ENCODE measurements around the gene SLC16A5. TPM values are rescaled to one million over a fixed set of nuclear protein-coding genes. Genes with fewer than 3 reads are reported as not detected.

SLC16A5 gene
- total RNA-seq, 1 donor from 2014 or later: 19.1 TPM

DNA sequence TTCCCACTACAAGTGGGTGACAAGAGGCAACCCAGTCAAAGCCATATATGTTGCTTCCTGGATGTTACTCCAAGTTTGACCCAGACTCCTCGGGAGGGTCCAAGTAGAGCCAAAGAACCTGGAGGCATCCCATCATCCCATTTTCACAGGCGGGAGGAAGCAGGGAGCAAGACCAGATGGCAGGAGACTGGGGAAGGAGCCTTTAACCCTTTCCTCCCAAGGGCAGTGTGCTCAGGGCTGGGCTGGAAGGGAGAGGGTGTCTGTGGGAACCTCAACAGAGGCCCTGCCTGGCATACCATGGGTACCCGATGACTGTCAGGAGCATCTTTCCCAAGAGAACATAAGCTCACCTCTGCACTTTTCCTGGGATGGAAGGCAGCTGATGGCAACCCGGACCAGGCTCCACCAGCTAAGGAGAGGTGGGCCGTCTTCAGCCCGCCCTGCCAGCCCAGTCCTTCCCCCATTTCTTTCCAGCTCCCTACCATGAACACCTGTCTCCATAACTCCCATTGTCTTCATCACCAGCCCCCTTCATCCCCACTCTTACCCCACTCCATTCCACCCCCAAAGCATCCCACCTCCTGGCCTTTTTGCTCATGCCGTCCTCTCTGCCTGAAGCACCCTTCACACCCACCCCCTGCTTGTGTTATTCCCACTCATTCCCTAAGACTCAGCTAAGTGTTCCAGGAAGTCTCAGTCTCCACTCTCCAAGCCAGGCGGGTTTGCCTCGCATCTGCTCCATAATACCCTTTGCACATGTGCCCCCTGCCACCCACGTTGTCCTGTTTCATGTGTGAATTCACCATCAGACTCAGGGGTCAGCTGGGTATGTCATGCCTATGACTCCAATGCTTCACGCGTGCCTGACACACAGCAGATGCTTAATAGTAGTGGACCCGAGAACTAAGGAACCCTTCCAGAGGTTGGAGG, 5.9 kb upstream of the SLC16A5 start:
- H3K27me3 ChIP-seq (ENCODE audit: control insufficient read depth, insufficient read depth, low read length): no peaks in the 10 kb centered on the region
- no peaks in the 10 kb centered on the region for H3K36me3 ChIP-seq (ENCODE audit: control insufficient read depth, insufficient read depth, low read length)
- no peak for DNase-seq (ENCODE audit: low read depth)
- TF ChIP-seq, protein P1, sequence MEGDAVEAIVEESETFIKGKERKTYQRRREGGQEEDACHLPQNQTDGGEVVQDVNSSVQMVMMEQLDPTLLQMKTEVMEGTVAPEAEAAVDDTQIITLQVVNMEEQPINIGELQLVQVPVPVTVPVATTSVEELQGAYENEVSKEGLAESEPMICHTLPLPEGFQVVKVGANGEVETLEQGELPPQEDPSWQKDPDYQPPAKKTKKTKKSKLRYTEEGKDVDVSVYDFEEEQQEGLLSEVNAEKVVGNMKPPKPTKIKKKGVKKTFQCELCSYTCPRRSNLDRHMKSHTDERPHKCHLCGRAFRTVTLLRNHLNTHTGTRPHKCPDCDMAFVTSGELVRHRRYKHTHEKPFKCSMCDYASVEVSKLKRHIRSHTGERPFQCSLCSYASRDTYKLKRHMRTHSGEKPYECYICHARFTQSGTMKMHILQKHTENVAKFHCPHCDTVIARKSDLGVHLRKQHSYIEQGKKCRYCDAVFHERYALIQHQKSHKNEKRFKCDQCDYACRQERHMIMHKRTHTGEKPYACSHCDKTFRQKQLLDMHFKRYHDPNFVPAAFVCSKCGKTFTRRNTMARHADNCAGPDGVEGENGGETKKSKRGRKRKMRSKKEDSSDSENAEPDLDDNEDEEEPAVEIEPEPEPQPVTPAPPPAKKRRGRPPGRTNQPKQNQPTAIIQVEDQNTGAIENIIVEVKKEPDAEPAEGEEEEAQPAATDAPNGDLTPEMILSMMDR (IDR thresholded peaks at IDR 0.05; ENCODE audit: insufficient read depth, low read length, poor library complexity, severe bottlenecking): no peak
- H3K4me3 ChIP-seq (ENCODE audit: low read depth, low read length): no peak overlapping the region

GRCh38 chr17:75082683-75083082, 5.1 kb upstream of the SLC16A5 start:
- no peak for DNase-seq (ENCODE audit: low read depth)

GRCh38 chr17:75084039-75084660, 3.6 kb upstream of the SLC16A5 start:
- Histone ChIP-seq H3K36me3 (ENCODE audit: control insufficient read depth, insufficient read depth, low read length) (no peaks in the 10 kb centered on the region), H3K4me3 (ENCODE audit: low read depth, low read length) (no peak overlapping the region), H3K27me3 (ENCODE audit: control insufficient read depth, insufficient read depth, low read length) (no peaks in the 10 kb centered on the region)
- TF ChIP-seq, protein P1 (IDR thresholded peaks at IDR 0.05; ENCODE audit: insufficient read depth, low read length, poor library complexity, severe bottlenecking): no peak
- no peak for DNase-seq (ENCODE audit: low read depth)

More at GRCh38 chr17:75082683-75083082, 5.1 kb upstream of the SLC16A5 start:
- TF ChIP-seq, protein P1 (IDR thresholded peaks at IDR 0.05; ENCODE audit: insufficient read depth, low read length, poor library complexity, severe bottlenecking): no peak
- Histone ChIP-seq H3K27me3 (ENCODE audit: control insufficient read depth, insufficient read depth, low read length) (no peaks in the 10 kb centered on the region), H3K4me3 (ENCODE audit: low read depth, low read length) (no peak overlapping the region), H3K36me3 (ENCODE audit: control insufficient read depth, insufficient read depth, low read length) (no peaks in the 10 kb centered on the region)

DNA sequence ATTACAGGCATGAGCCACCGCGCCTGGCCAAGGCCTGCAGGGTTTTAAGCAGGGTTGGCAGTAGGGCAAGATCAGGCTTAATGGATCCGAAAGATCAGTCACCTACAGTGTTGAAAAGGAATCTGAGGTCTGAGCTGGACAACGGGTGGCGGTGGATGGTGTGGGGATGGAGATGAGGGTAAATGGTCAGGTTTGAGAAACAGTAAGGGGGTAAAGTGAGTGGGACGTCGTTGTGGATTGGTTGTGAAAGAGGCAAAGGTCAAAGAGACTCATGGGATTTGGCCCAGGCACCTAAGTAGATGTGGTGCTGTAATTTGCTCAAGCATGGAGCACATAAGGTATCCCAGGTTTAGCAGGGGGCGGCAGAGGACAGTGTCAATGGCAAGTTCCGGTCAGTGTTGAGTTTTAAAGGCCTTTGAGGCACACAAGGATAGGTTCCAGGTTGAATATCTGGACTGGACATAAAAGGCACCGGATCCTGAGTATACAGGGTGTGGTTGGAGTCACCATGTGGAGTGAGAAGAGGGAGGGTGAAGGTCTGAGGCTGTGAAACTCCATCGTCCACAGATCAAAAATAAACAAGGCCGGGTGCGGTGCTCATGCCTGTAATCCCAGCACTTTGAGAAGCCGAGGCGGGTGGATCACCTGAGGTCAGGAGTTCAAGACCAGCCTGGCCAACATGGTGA, 1.1 kb upstream of the SLC16A5 start:
- Histone ChIP-seq H3K27me3 (ENCODE audit: control insufficient read depth, insufficient read depth, low read length) (no peaks in the 10 kb centered on the region), H3K4me3 (ENCODE audit: low read depth, low read length) (no peak overlapping the region), H3K36me3 (ENCODE audit: control insufficient read depth, insufficient read depth, low read length) (no peaks in the 10 kb centered on the region)
- TF ChIP-seq, protein P1 (IDR thresholded peaks at IDR 0.05; ENCODE audit: insufficient read depth, low read length, poor library complexity, severe bottlenecking): no peak
- no peak for DNase-seq (ENCODE audit: low read depth)

GRCh38 chr17:75087182-75087557, 584 bp upstream of the SLC16A5 start:
- no peaks in the 10 kb centered on the region for H3K27me3 ChIP-seq (ENCODE audit: control insufficient read depth, insufficient read depth, low read length)
- H3K4me3 ChIP-seq (ENCODE audit: low read depth, low read length): peak overlapping the region; percentile 67
- no peak for DNase-seq (ENCODE audit: low read depth)
- TF ChIP-seq, protein P1 (IDR thresholded peaks at IDR 0.05; ENCODE audit: insufficient read depth, low read length, poor library complexity, severe bottlenecking): no peak
- H3K36me3 ChIP-seq (ENCODE audit: control insufficient read depth, insufficient read depth, low read length): no peaks in the 10 kb centered on the region
